IMR-90 (cell line): Measurements from ENCODE around the gene ACO1. TPM values are rescaled to one million over a fixed set of nuclear protein-coding genes. Genes with fewer than 3 reads are reported as not detected.

Source experiments
- ATAC-seq: fragments of 200-7000 bp; cut with Tn5 transposase; 2 replicates; pipeline ENCODE4 v1.9.1; 2020; ENCODE audit warnings: low read depth, mild to moderate bottlenecking, moderate library complexity
- BruUV-seq: library from RNA; stranded (reverse); fragments of 400-500 nt; replicated peaks from 2 replicates; lab custom pipeline; 2021; lab: Mats Ljungman, UMichigan
- CTCF ChIA-PET: fragments of 300-600 bp; formaldehyde crosslinking; extraction: SDS; loops from one replicate; lab custom pipeline; 2021; ENCODE audit warnings: antibody characterized with exemption; lab: Yijun Ruan, JAX
- POLR2A ChIA-PET: fragments of 300-600 bp; sonication (Branson Sonifier 250); formaldehyde crosslinking; loops from one replicate; lab custom pipeline; 2022; ENCODE audit warnings: antibody characterized with exemption; ENCODE audit not compliant: unreplicated experiment; lab: Charles Lee
- DNase-seq: peaks from one replicate; pipeline ENCODE4 v3.0.0; 2013
- H2AFZ ChIP-seq: replicated peaks from 2 replicates; pipeline ENCODE3; 2013; ENCODE audit warnings: low read length, mild to moderate bottlenecking; ENCODE audit not compliant: poor library complexity
- H2AK5ac ChIP-seq: 2 replicates; pipeline ENCODE4 v1.6.1; 2013; ENCODE audit warnings: low read depth, low read length, inconsistent platforms
- H2AK9ac ChIP-seq: replicated peaks from 2 replicates; pipeline ENCODE3; 2013; ENCODE audit warnings: mild to moderate bottlenecking, low read depth, low read length, moderate library complexity; ENCODE audit not compliant: poor library complexity
- H2BK120ac ChIP-seq: 2 replicates; pipeline ENCODE4 v1.6.1; 2013; ENCODE audit warnings: low read depth, low read length, inconsistent platforms
- H2BK15ac ChIP-seq: 3 replicates; pipeline ENCODE4 v1.6.1; 2013; ENCODE audit warnings: low read depth, low read length, inconsistent platforms
- H2BK20ac ChIP-seq: 2 replicates; pipeline ENCODE4 v1.6.1; 2013; ENCODE audit warnings: low read depth, mild to moderate bottlenecking, inconsistent platforms, low read length, moderate library complexity
- H2BK5ac ChIP-seq: 2 replicates; pipeline ENCODE4 v1.6.1; 2013; ENCODE audit warnings: mild to moderate bottlenecking, low read depth, low read length, inconsistent platforms; ENCODE audit not compliant: poor library complexity, severe bottlenecking
- H3K14ac ChIP-seq: replicated peaks from 2 replicates; pipeline ENCODE4 v1.6.1; 2013; ENCODE audit warnings: low read depth, low read length, inconsistent platforms
- H3K18ac ChIP-seq: 2 replicates; pipeline ENCODE4 v1.6.1; 2013; ENCODE audit warnings: low read depth, low read length, control low read depth
- H3K23ac ChIP-seq: 2 replicates; pipeline ENCODE4 v1.6.1; 2013; ENCODE audit warnings: low read depth, low read length, inconsistent platforms
- H3K27ac ChIP-seq: 2 replicates; pipeline ENCODE4 v1.5.1; 2013; ENCODE audit warnings: mild to moderate bottlenecking, control low read depth, low read length; ENCODE audit not compliant: insufficient read depth
- H3K27me3 ChIP-seq: 2 replicates; pipeline ENCODE4 v1.6.1; 2013; ENCODE audit warnings: low read length; ENCODE audit not compliant: control insufficient read depth, insufficient read depth
- H3K36me3 ChIP-seq: 2 replicates; pipeline ENCODE4 v1.6.1; 2013; ENCODE audit warnings: low read length, mixed read lengths; ENCODE audit not compliant: control insufficient read depth, insufficient read depth
- H3K4ac ChIP-seq: 2 replicates; pipeline ENCODE4 v1.6.1; 2013; ENCODE audit warnings: low read depth, low read length, inconsistent platforms
- H3K4me1 ChIP-seq: 2 replicates; pipeline ENCODE4 v1.6.1; 2013; ENCODE audit warnings: low read length, mixed read lengths; ENCODE audit not compliant: control insufficient read depth, insufficient read depth
- H3K4me2 ChIP-seq: 2 replicates; pipeline ENCODE4 v1.6.1; 2013; ENCODE audit warnings: low read depth, mild to moderate bottlenecking, control low read depth, low read length, moderate library complexity
- H3K4me3 ChIP-seq: 2 replicates; pipeline ENCODE4 v1.5.1; 2013; ENCODE audit warnings: low read depth, mild to moderate bottlenecking, control low read depth, low read length, moderate library complexity; ENCODE audit not compliant: insufficient read depth
- H3K56ac ChIP-seq: 2 replicates; pipeline ENCODE4 v1.6.1; 2013; ENCODE audit warnings: low read length, inconsistent platforms; ENCODE audit not compliant: insufficient read depth; ENCODE audit errors: extremely low read depth
- H3K79me1 ChIP-seq, 2 experiments: 2 replicates each; pipeline ENCODE4 v1.6.1; 2013; ENCODE audit warnings: low read length in 2 of 2, inconsistent platforms in 1 of 2, low read depth in 1 of 2
- H3K9ac ChIP-seq: 2 replicates; pipeline ENCODE4 v1.6.1; 2013; ENCODE audit warnings: low read depth, low read length, control low read depth
- H3K9me1 ChIP-seq: 2 replicates; pipeline ENCODE4 v1.6.1; 2013; ENCODE audit warnings: low read length, inconsistent platforms; ENCODE audit not compliant: insufficient read depth
- H3K9me3 ChIP-seq: 2 replicates; pipeline ENCODE4 v1.6.1; 2013; ENCODE audit warnings: low read length; ENCODE audit not compliant: control insufficient read depth, insufficient read depth
- H4K20me1 ChIP-seq: 2 replicates; pipeline ENCODE4 v1.6.1; 2013; ENCODE audit warnings: low read length, inconsistent platforms; ENCODE audit not compliant: insufficient read depth
- H4K5ac ChIP-seq: 2 replicates; pipeline ENCODE4 v1.6.1; 2013; ENCODE audit warnings: mild to moderate bottlenecking, low read depth, low read length, control low read depth
- H4K8ac ChIP-seq, 2 experiments: 2 replicates each; pipeline ENCODE4 v1.6.1; 2013; ENCODE audit warnings: low read depth in 2 of 2, low read length in 2 of 2, control low read depth in 1 of 2, inconsistent platforms in 1 of 2
- H4K91ac ChIP-seq: 2 replicates; pipeline ENCODE4 v1.6.1; 2013; ENCODE audit warnings: low read depth, low read length, inconsistent platforms; ENCODE audit not compliant: insufficient read depth
- BHLHE40 ChIP-seq: fragments of 150-350 bp; IDR thresholded peaks from 2 replicates; pipeline ENCODE4 v1.6.1; 2016; ENCODE audit warnings: mild to moderate bottlenecking, low read depth, low read length
- CEBPB ChIP-seq: IDR thresholded peaks from 2 replicates; pipeline ENCODE4 v1.6.1; 2012; ENCODE audit warnings: low read depth, low read length, improper control_type of control experiment
- CHD1 ChIP-seq: IDR thresholded peaks from 2 replicates; pipeline ENCODE4 v1.6.1; 2012; ENCODE audit warnings: low read depth, low read length, improper control_type of control experiment
- CTCF ChIP-seq: conservative IDR thresholded peaks from 2 replicates; pipeline ENCODE4 v1.5.1; 2012; ENCODE audit warnings: mild to moderate bottlenecking, low read depth, low read length, improper control_type of control experiment
- ELK1 ChIP-seq: fragments of 150-350 bp; IDR thresholded peaks from 2 replicates; pipeline ENCODE4 v1.6.1; 2016; ENCODE audit warnings: low read depth, mild to moderate bottlenecking, low read length, moderate library complexity, borderline replicate concordance
- FOS ChIP-seq: fragments of 150-350 bp; IDR thresholded peaks from 2 replicates; pipeline ENCODE4 v1.6.1; 2016; ENCODE audit warnings: low read depth, low read length
- MAFK ChIP-seq: IDR thresholded peaks from 2 replicates; pipeline ENCODE4 v1.6.1; 2012; ENCODE audit warnings: low read depth, low read length, improper control_type of control experiment
- MAZ ChIP-seq: IDR thresholded peaks from 2 replicates; pipeline ENCODE4 v1.6.1; 2012; ENCODE audit warnings: low read depth, mild to moderate bottlenecking, low read length, improper control_type of control experiment, moderate library complexity, borderline replicate concordance
- MXI1 ChIP-seq: IDR thresholded peaks from 2 replicates; pipeline ENCODE4 v1.6.1; 2012; ENCODE audit warnings: low read depth, mild to moderate bottlenecking, low read length, moderate library complexity, borderline replicate concordance
- NFE2L2 ChIP-seq: fragments of 150-350 bp; IDR thresholded peaks from 2 replicates; pipeline ENCODE4 v1.6.1; 2016; ENCODE audit warnings: low read depth, mild to moderate bottlenecking, low read length
- POLR2A ChIP-seq: IDR thresholded peaks from 2 replicates; pipeline ENCODE4 v1.6.1; 2012; ENCODE audit warnings: mild to moderate bottlenecking, low read depth, low read length
- RAD21 ChIP-seq: IDR thresholded peaks from 2 replicates; pipeline ENCODE4 v1.6.1; 2012; ENCODE audit warnings: low read length, improper control_type of control experiment
- RCOR1 ChIP-seq: IDR thresholded peaks from 2 replicates; pipeline ENCODE4 v1.6.1; 2012; ENCODE audit warnings: mild to moderate bottlenecking, low read length, improper control_type of control experiment; ENCODE audit not compliant: insufficient replicate concordance
- RFX5 ChIP-seq: IDR thresholded peaks from 2 replicates; pipeline ENCODE4 v1.8.0; 2012; ENCODE audit warnings: low read depth, mild to moderate bottlenecking, low read length, moderate library complexity
- SMC3 ChIP-seq: fragments of 150-350 bp; IDR thresholded peaks from 2 replicates; pipeline ENCODE4 v1.6.1; 2016; ENCODE audit warnings: low read depth, mild to moderate bottlenecking, antibody characterized with exemption, low read length, moderate library complexity
- USF2 ChIP-seq: fragments of 150-350 bp; IDR thresholded peaks from 2 replicates; pipeline ENCODE4 v1.6.1; 2017; ENCODE audit warnings: mild to moderate bottlenecking, antibody characterized with exemption, low read length, low read depth
- WGBS, 2 experiments: methylation state at CpG; one replicate each; pipeline versions ENCODE4 v1.1.5 to v1.1.7; 2013; ENCODE audit warnings: missing lambda C conversion rate in 2 of 2; ENCODE audit not compliant: insufficient read length in 1 of 2; ENCODE audit errors: extremely low coverage in 2 of 2; 5-methylcytosine and 5-hydroxymethylcytosine counted together
- dilution Hi-C: fragments of 300-500 bp; cut with HindIII; formaldehyde crosslinking; loops from one replicate; pipeline ENCODE4 v1.14.3; 2018; ENCODE audit warnings: low sequenced_read_pairs; ENCODE audit not compliant: unreplicated experiment
- in situ Hi-C: fragments of 300-500 bp; cut with MboI; formaldehyde crosslinking; loops from 3 replicates; pipeline ENCODE4 v1.14.3; 2019; ENCODE audit warnings: low sequenced_read_pairs, inconsistent platforms, mixed read lengths
- intact Hi-C: fragments of 100-400 bp; cut with micrococcal nuclease; formaldehyde crosslinking; loops from 2 replicates; pipeline ENCODE4 v1.10.0; 2022
- polyA plus RNA-seq, 3 experiments: library from polyadenylated mRNA; depleted of rRNA; stranded (reverse); fragments of >200 nt; gene quantifications; 2 replicates each; pipeline ENCODE4 v1.2.3, GENCODE V29; 2012; ENCODE audit warnings: low replicate concordance in 1 of 3
- total RNA-seq: library from RNA; depleted of rRNA; stranded (reverse); fragments of >200 nt; gene quantifications from 2 replicates; pipeline ENCODE4 v1.2.3, GENCODE V29; 2012

The ACO1 gene
- total and polyA plus RNA-seq, 2 of the 4 experiments (the other 2 are of a cell fraction): 85.9 to 158 TPM

- H3K56ac ChIP-seq: no peak overlapping the region
- H3K36me3 ChIP-seq: peaks cover 19% of the 10 kb centered on the region
- H3K4me3 ChIP-seq: no peak overlapping the region
- H3K9ac ChIP-seq: no peak overlapping the region
- H2AK5ac ChIP-seq: no peak overlapping the region
- H3K79me1 ChIP-seq: 0 out of 4 replicates have a peak, but pooled peaks cover 0 to 5% of the 10 kb centered on the region in 2 experiments
- no peaks in the 10 kb centered on the region for H4K20me1 ChIP-seq
- no peak overlapping the region; the same call in 1 of the 2 replicates for H3K18ac ChIP-seq
- H4K91ac ChIP-seq: no peak overlapping the region
- dilution Hi-C loops: no loop called here
- H3K27ac ChIP-seq: no peak overlapping the region
- no peaks in the 10 kb centered on the region for H3K9me1 ChIP-seq
- H3K23ac ChIP-seq: no peak overlapping the region
- H2BK15ac ChIP-seq: no peak overlapping the region
- no peak overlapping the region for H4K5ac ChIP-seq
- peak; percentile 86 for DNase-seq
- no peak overlapping the region for H2BK20ac ChIP-seq
- H3K4me2 ChIP-seq: no peak overlapping the region
- TF ChIP-seq USF2: no peak
- no peak for TF ChIP-seq MXI1
- TF ChIP-seq POLR2A: no peak
- TF ChIP-seq RCOR1: no peak
- no peak for TF ChIP-seq MAFK
- no peak for TF ChIP-seq ELK1
- no peak for TF ChIP-seq RFX5
- no peak for TF ChIP-seq CEBPB
- TF ChIP-seq MAZ: no peak
- no peak for TF ChIP-seq RAD21
- no peak for TF ChIP-seq BHLHE40
- no peak for TF ChIP-seq NFE2L2
- TF ChIP-seq SMC3: no peak
- TF ChIP-seq CHD1: no peak
- no peak for TF ChIP-seq FOS
- TF ChIP-seq CTCF: no peak
- no peak overlapping the region for H3K14ac ChIP-seq
- intact Hi-C loops: no loop called here
- POLR2A ChIA-PET: no interaction called here
- CTCF ChIA-PET: interaction anchor here (2.6 kb wide), 1 partner anchor 109 kb away, joined by 11 read pairs; no protein-coding TSS in a partner anchor
- no peak overlapping the region for H4K8ac ChIP-seq
- no CpG with 5 or more reads among the region's 3 CpGs for WGBS, 2 experiments
- BruUV-seq: no TSS peak
- in situ Hi-C loops: no loop called here
- no peaks in the 10 kb centered on the region for H3K27me3 ChIP-seq
- H3K4me1 ChIP-seq: peaks cover 4% of the 10 kb centered on the region; the same call in 1 of the 2 replicates
- peak overlapping the region; percentile 55 for H2BK5ac ChIP-seq
- H3K4ac ChIP-seq: no peak overlapping the region
- 0 out of 2 replicates have a peak overlapping the region, but pooled peaks have one; percentile 2 for H2BK120ac ChIP-seq
- no peaks in the 10 kb centered on the region for H3K9me3 ChIP-seq
- ATAC-seq: peak; percentile 25
- H2AK9ac ChIP-seq: no peak overlapping the region
- no peak overlapping the region for H2AFZ ChIP-seq
These were observed 103.5 kb downstream of the ACO1 start for GRCh38 chr9:32487981-32488380.
